Thymus (tissue), 11 donors: Measurements from ENCODE around the gene AFF3. TPM values are rescaled to one million over a fixed set of nuclear protein-coding genes. Genes with fewer than 3 reads are reported as not detected.
"Not testable (repeated sequence)": the region's sequence is repeated elsewhere in the genome, so short reads cannot be mapped to it uniquely, and the experiment has no call there.

Experiments used
- DNase-seq, 9 donors: peaks; one replicate each; pipeline ENCODE4 v3.0.0-alpha.2; 2013; ENCODE audit warnings: low spot score in 9 of 9, low read depth in 6 of 9, missing footprints in 1 of 9
- H3K27ac ChIP-seq, 2 donors: one replicate each; pipeline ENCODE4 v1.5.1; 2013; ENCODE audit warnings: control low read depth in 1 of 2, low read depth in 1 of 2, low read length in 1 of 2, mild to moderate bottlenecking in 1 of 2, moderate library complexity in 1 of 2
- H3K27me3 ChIP-seq, 2 donors: one replicate each; pipeline ENCODE4 v1.5.1; 2013; ENCODE audit warnings: low read length in 1 of 2; ENCODE audit not compliant: control insufficient read depth in 2 of 2, insufficient read depth in 1 of 2
- H3K36me3 ChIP-seq, 2 donors: one replicate each; pipeline ENCODE4 v1.5.1; 2013; ENCODE audit warnings: low read length in 1 of 2, mild to moderate bottlenecking in 1 of 2, moderate library complexity in 1 of 2; ENCODE audit not compliant: control insufficient read depth in 2 of 2, insufficient read depth in 2 of 2
- H3K4me1 ChIP-seq, 2 donors: one replicate each; pipeline ENCODE4 v1.5.1; 2013; ENCODE audit warnings: low read length in 2 of 2; ENCODE audit not compliant: control insufficient read depth in 2 of 2, insufficient read depth in 2 of 2
- H3K4me3 ChIP-seq, 2 donors: one replicate each; pipeline ENCODE4 v1.5.1; 2013; ENCODE audit warnings: low read length in 2 of 2, control low read depth in 1 of 2, mild to moderate bottlenecking in 1 of 2
- H3K9me3 ChIP-seq, 2 donors: one replicate each; pipeline ENCODE4 v1.5.1; 2013; ENCODE audit warnings: low read length in 1 of 2, mild to moderate bottlenecking in 1 of 2; ENCODE audit not compliant: control insufficient read depth in 2 of 2, insufficient read depth in 1 of 2
- WGBS: extraction: QIAGEN DNeasy Blood & Tissue Kit; methylation state at CpG from one replicate; pipeline ENCODE4 v1.1.7; 2013; 5-methylcytosine and 5-hydroxymethylcytosine counted together
- polyA plus RNA-seq: library from polyadenylated mRNA; stranded (reverse); fragments of 200-250 nt; gene quantifications from one replicate; pipeline ENCODE4 v1.2.3, GENCODE V29; 2013
- total RNA-seq: library from RNA; stranded (reverse); fragments of 120-200 nt; gene quantifications from one replicate; pipeline ENCODE4 v1.2.4, GENCODE V29; 2013
- donor health status: healthy.

The AFF3 gene
- total and polyA plus RNA-seq, 2 donors, result 5.3 to 9.7 TPM

DNA sequence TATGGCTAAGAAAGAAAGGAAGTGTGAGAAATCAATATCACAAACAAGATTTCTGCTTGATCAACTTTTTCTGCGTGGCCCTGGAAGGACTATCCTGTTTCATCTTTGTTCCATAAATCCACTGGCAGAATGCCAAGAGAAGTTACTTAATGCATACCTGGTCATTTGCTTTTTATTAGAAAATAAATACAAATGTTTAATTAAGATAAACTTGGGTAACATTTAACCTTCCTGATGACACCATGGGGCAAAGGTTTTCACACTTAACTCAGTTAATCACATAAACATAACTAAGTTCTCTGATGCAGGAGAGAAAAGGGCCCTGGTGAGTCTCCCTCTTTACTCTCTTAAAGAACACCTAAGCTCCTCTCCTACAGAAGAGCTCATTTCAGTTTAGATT lies 203.3 kb downstream of the AFF3 start:
- WGBS, result 97% methylated on average over 1 of the region's 1 CpG
- Histone ChIP-seq H3K4me3 (no peak overlapping the region), H3K27ac (no peak overlapping the region), H3K36me3 (no peaks in the 10 kb centered on the region), H3K4me1 (no peaks in the 10 kb centered on the region), H3K27me3 (no peaks in the 10 kb centered on the region), H3K9me3 (no peaks in the 10 kb centered on the region)
- no peak for DNase-seq

DNA sequence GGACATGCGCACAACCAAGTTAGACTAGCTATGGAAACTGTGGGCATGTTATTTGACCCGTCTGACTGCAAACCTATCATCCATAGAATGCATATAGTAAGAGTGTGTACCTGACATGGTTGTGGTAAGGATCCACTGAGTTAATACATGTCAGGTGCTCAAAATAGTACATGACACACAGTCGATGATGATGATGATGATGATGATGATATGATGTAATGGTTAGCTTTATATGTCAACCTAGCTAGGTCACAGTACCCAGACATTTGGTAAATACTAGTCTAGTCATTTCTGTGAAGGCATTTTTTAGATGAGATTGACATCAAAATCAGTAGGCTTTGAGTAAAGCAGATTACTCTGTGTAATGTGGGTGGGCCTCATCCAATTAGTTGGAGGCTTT lies 204.1 kb downstream of the AFF3 start:
- DNase-seq, result no peak
- H3K27me3 ChIP-seq, result no peaks in the 10 kb centered on the region
- H3K4me3 ChIP-seq, result no peak overlapping the region
- H3K36me3 ChIP-seq, result no peaks in the 10 kb centered on the region
- H3K27ac ChIP-seq, result no peak overlapping the region
- no peaks in the 10 kb centered on the region for H3K4me1 ChIP-seq
- WGBS, result 97% methylated on average over 3 of the region's 3 CpGs
- H3K9me3 ChIP-seq, result no peaks in the 10 kb centered on the region

DNA sequence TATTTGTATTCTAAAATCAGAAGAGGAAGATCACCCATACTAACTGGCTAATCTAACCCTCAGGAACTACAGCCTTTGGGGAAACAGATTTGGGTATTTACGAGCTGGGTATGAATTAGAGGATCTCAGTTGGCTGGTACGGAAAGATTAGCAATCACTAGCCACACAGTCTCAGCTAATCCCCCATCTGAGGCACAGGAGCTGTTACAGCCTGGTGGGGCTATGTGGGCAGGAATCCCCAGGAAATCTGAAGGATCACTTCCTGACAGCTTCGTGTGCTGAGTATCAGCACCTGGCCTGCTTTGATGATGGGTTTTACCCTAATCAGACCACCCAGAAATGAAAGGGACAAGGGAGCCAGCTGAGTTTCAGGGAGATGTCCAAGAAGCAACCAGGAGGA lies 206.3 kb downstream of the AFF3 start:
- DNase-seq, result no peak

DNA sequence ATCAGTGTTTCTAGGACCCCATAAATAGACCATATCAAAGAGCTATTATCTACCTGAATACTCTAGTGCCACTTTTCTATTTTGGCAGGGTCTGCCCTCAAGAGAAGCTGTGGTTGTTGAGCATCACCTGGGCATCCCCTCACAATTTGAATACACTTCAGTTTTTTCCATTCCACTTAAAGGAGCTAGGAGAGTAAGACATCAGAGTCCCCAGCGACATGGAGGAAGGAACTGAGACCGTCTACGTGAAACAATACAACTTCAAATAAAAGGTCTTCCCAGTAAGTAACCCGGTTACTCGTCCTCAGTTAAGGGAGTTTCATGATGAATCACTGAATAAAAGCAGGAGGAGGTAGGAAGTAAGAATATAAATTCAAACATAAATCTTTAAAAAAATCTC lies 206.7 kb downstream of the AFF3 start:
- Histone ChIP-seq H3K9me3 (no peaks in the 10 kb centered on the region), H3K4me1 (no peaks in the 10 kb centered on the region), H3K27me3 (no peaks in the 10 kb centered on the region), H3K4me3 (no peak overlapping the region), H3K36me3 (no peaks in the 10 kb centered on the region), H3K27ac (no peak overlapping the region)
- WGBS, result 95% methylated on average over 5 of the region's 5 CpGs
- DNase-seq, result no peak

More for the DNA sequence above, 206.3 kb downstream of the AFF3 start:
- Histone ChIP-seq H3K27ac (no peak overlapping the region), H3K36me3 (no peaks in the 10 kb centered on the region), H3K4me3 (no peak overlapping the region), H3K9me3 (no peaks in the 10 kb centered on the region), H3K4me1 (no peaks in the 10 kb centered on the region), H3K27me3 (no peaks in the 10 kb centered on the region)
- WGBS, result 82% methylated on average over 3 of the region's 3 CpGs

DNA sequence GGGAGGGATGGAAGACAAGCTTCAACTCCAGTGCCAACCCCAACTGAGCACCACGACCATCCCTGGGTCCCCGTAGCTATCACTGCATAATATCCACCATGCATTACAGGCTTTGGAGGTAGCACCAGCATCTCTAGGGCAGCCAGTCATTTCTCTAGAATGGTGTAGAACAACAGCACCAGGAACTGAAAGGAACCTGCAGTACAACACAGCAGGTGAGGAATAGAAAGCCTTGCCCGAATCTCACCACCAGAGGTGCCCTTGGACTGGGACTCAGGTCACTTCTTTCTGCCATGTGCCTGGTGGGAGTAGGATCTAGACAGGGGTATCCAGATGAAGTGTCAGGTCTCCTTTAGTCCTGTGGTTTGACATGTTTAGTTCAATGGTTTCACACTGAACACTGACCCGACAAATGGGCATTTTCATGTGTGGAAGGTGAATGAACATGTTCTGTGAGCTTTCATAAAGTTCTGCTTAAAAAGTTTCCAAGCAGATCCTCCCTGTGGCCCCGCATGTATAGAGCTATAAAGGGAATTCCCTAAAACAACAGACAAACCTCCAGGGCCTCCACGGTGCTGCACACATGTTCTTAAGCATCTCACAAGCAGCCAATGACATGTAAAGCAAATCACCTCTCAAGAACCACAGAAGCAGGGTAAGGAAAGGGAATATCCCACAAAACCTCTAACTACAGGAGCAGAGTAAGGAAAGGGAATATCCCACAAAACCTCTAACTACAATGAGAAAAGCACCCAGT lies 208.3 kb downstream of the AFF3 start:
- H3K9me3 ChIP-seq, result no peaks in the 10 kb centered on the region
- no peak overlapping the region for H3K4me3 ChIP-seq
- 96% methylated on average over 6 of the region's 6 CpGs for WGBS
- no peaks in the 10 kb centered on the region for H3K27me3 ChIP-seq
- H3K36me3 ChIP-seq, result no peaks in the 10 kb centered on the region
- no peak overlapping the region for H3K27ac ChIP-seq
- no peak for DNase-seq
- no peaks in the 10 kb centered on the region for H3K4me1 ChIP-seq

DNA sequence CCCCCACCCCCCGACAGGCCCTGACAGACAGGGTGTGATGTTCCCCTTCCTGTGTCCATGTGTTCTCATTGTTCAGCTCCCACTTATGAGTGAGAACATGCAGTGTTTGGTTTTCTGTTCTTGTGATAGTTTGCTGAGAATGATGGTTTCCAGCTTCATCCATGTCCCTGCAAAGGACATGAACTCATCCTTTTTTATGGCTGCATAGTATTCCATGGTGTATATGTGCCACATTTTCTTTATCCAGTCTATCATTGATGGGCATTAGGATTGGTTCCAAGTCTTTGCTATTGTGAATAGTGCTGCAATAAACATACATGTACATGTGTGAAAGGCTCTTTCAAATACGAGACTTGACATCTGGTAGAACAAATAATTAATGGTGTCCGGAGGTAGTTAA lies 208.9 kb downstream of the AFF3 start:
- H3K36me3 ChIP-seq, DNase-seq, H3K4me1 ChIP-seq, H3K27me3 ChIP-seq, H3K27ac ChIP-seq, H3K4me3 ChIP-seq, H3K9me3 ChIP-seq: not testable (repeated sequence)
- WGBS, result over 99% methylated on average over 3 of the region's 3 CpGs

DNA sequence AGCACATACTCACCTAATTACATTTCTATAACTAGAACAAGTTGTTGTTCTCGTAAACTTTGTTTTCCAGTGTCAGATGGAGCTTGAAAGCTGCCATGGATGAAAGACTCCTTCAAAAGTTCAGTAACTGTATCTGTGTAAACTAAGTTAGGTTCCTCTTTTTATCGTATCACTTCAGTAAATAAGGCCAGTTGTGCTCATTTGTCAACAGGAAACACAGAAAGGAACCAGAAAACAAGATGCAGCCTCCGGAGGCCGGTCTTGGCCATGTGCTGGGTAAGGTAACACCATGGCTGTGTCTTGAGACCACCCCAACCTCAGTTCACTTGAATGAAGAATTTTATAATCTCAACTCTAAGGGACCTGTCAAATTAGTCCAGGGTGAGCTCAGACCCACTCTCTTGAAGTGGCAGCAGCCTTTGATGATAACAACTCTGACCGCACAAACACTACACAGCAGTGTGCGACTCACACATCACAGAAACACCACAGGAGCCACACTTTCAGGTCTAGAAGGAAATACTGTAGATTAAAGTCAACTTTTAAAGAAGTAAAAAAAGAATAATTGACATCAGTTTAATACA lies 213.8 kb downstream of the AFF3 start:
- no peak overlapping the region for H3K4me3 ChIP-seq
- no peaks in the 10 kb centered on the region for H3K9me3 ChIP-seq
- WGBS, result 82% methylated on average over 6 of the region's 6 CpGs
- no peaks in the 10 kb centered on the region for H3K27me3 ChIP-seq
- H3K27ac ChIP-seq, result no peak overlapping the region
- no peaks in the 10 kb centered on the region for H3K36me3 ChIP-seq
- H3K4me1 ChIP-seq, result no peaks in the 10 kb centered on the region
- no peak for DNase-seq

DNA sequence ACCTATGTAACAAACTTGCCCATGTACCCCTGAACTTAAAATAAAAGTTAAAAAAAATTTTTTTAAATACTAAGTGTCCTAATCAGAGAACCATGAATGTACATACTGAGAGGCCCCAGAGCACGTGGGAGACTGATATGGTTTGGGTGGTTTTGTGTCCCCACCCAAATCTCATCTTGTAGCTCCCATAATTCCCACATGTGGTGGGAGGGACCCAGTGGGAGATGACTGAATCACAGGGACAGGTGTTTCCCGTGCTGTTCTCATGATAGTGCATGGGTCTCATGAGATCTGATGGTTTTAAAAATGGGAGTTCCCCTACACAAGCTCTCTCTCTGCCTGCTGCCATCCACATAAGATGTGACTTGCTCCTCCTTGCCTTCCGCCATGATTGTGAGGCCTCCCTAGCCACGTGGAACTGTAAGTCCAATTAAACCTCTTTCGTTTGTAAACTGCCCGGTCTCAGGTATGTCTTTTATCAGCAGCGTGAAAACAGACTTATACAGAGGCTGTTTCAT lies 214.6 kb downstream of the AFF3 start:
- not testable (repeated sequence) for H3K27me3 ChIP-seq, H3K4me1 ChIP-seq, H3K9me3 ChIP-seq, DNase-seq, H3K36me3 ChIP-seq, H3K4me3 ChIP-seq, H3K27ac ChIP-seq
- WGBS, result 96% methylated on average over 7 of the region's 7 CpGs

DNA sequence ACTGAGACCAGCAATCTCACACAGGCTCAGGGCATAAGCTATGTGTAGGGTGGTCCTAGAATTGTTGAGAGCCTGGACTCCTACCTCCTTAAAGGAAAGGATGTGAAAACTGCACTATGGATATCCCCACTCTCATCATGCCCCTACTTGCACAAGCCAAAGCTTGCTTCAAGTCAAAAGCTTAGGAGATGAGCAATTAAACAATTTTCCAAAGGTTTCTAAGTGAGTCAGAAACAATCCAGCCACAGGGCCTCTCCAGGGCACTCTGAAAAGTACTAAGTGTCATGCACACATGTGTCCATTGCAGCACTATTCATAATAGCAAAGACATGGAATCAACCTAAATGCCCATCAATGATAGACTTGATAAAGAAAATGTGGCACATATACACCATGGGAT lies 215.4 kb downstream of the AFF3 start:
- H3K27ac ChIP-seq, result no peak overlapping the region
- no peaks in the 10 kb centered on the region for H3K27me3 ChIP-seq
- H3K4me1 ChIP-seq, result no peaks in the 10 kb centered on the region
- no peaks in the 10 kb centered on the region for H3K9me3 ChIP-seq
- H3K36me3 ChIP-seq, result no peaks in the 10 kb centered on the region
- DNase-seq, result no peak
- no peak overlapping the region for H3K4me3 ChIP-seq
